ENCODE data around the gene SPIRE2.
"Not testable (repeated sequence)": the region's sequence is repeated elsewhere in the genome, so short reads cannot be mapped to it uniquely, and the experiment has no call there.

SPIRE2 gene

DNA sequence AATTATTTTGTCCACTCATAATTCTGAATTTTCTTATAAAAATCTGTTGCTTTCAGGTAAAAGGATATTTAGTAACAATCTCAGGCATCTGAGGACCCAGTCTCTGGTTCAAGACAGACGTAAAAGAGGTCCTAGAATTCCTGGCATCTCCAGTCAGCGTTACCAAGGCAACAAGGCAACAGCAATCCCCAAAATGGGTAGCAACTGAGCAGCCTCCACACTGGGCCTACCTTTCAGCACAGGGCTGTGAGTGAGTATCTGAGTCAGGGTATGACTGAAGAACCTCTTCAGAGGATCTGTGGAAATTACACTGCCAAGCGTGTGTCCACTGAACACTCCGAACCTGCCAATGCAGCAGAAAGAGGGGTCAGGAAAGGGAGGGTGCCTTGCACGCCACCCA is 32.6 kb upstream of the SPIRE2 start:
- CTCF ChIA-PET, result no interaction called here
- DNase-seq (ENCODE audit: extremely low spot score), result peak; percentile 6

DNA sequence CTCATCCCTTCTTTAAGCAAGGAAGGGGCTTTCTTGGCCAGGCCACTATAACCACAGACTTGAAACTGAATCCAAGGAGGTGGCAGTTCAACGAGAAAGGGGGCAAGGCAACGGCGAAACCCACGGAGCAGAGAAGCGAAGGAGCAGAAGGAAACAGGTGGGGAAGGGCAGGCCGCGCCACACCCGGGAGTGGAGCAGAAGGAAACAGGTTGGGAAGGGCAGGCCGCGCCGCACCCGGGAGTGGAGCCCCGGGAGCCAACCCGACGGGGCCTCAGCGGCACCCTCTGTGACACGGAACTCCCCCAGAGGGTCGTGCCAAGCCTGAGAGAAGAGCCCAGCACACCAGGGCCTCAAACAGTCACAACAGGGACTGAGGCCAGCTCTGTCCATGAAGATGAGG is 32.2 kb upstream of the SPIRE2 start:
- DNase-seq (ENCODE audit: extremely low spot score), result peak; percentile 5
- TF ChIP-seq, protein P1, sequence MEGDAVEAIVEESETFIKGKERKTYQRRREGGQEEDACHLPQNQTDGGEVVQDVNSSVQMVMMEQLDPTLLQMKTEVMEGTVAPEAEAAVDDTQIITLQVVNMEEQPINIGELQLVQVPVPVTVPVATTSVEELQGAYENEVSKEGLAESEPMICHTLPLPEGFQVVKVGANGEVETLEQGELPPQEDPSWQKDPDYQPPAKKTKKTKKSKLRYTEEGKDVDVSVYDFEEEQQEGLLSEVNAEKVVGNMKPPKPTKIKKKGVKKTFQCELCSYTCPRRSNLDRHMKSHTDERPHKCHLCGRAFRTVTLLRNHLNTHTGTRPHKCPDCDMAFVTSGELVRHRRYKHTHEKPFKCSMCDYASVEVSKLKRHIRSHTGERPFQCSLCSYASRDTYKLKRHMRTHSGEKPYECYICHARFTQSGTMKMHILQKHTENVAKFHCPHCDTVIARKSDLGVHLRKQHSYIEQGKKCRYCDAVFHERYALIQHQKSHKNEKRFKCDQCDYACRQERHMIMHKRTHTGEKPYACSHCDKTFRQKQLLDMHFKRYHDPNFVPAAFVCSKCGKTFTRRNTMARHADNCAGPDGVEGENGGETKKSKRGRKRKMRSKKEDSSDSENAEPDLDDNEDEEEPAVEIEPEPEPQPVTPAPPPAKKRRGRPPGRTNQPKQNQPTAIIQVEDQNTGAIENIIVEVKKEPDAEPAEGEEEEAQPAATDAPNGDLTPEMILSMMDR (IDR thresholded peaks at IDR 0.05; ENCODE audit: control extremely low read depth, extremely low read depth, low read depth, missing control alignments), result no peak
- POLR2A ChIA-PET, result no interaction called here
- CTCF ChIA-PET, result no interaction called here

More for the DNA sequence above, 32.6 kb upstream of the SPIRE2 start:
- POLR2A ChIA-PET, result no interaction called here
- TF ChIP-seq, protein P1 (IDR thresholded peaks at IDR 0.05; ENCODE audit: control extremely low read depth, extremely low read depth, low read depth, missing control alignments), result no peak

DNA sequence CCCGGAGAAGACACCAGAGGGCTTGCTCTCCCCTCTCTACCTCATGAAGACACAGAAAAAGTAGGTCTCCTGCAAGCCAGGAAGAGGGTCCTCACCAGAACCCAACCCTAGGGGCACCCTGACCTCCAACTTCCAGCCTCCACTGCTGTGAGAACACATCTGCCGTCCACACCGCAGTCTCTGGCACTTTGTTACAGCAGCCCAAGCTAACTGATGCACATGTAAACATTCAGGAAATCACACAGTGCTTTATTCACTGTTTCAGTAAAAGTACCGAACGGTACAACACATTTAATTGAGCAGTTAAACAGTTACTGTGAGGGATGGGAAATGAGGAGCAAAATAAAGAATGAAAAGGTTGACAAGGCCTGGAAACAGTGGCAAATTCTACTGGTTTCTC is 30.1 kb upstream of the SPIRE2 start:
- CTCF ChIA-PET, result no interaction called here
- TF ChIP-seq, protein P1 (IDR thresholded peaks at IDR 0.05; ENCODE audit: control extremely low read depth, extremely low read depth, low read depth, missing control alignments), result no peak
- no peak for DNase-seq (ENCODE audit: extremely low spot score)
- POLR2A ChIA-PET, result no interaction called here

DNA sequence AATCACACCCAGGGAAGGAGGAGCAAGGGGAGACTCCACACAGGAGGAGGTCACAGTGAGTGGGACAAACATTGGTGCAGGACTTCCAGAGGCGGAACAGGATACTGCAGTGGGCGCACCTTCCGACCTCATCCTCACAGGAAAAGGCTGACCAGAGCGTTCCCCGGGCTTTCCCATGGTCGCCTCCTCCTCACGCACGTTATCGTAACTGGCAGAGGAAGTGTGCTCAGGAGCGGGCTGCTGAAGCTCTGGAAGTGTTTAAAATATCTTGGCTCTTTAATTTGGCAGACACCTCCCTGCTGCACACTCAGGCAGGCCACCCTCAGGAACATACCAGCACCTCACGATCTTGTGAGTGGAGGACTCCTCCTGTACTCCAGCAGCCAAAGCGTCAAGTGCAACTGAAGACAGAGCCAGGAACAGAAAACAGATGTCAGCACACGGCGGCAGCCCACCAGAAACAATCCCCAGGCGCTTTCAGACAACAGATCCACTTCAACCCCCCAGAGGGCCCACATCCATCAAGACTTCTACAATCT is 29.4 kb upstream of the SPIRE2 start:
- DNase-seq (ENCODE audit: extremely low spot score), result no peak
- ChIA-PET POLR2A (no interaction called here), CTCF (no interaction called here)
- TF ChIP-seq, protein P1 (IDR thresholded peaks at IDR 0.05; ENCODE audit: control extremely low read depth, extremely low read depth, low read depth, missing control alignments), result no peak

DNA sequence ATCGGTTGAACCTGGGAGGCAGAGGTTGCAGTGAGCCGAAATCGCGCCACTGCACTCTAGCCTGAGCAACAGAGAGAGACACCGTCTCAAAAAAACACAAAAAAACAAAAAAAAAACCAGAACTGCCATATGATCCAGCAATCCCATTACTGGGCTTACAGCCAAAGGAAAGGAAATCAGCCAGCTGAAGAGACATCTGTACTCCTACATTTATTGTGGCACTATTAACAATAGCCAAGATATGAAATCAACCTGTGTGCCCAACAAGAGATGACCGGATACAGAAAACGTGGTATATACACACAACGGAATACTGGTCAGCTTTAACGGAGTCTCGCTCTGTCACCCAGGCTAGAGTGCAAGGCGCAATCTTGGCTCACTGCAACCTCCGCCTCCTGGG is 26.5 kb upstream of the SPIRE2 start:
- ChIA-PET POLR2A (no interaction called here), CTCF (interaction anchor here (1.6 kb wide), 1 partner anchor 8 kb away, joined by 6 read pairs; no protein-coding TSS in a partner anchor)
- no peak for DNase-seq (ENCODE audit: extremely low spot score)
- TF ChIP-seq, protein P1 (IDR thresholded peaks at IDR 0.05; ENCODE audit: control extremely low read depth, extremely low read depth, low read depth, missing control alignments), result no peak

DNA sequence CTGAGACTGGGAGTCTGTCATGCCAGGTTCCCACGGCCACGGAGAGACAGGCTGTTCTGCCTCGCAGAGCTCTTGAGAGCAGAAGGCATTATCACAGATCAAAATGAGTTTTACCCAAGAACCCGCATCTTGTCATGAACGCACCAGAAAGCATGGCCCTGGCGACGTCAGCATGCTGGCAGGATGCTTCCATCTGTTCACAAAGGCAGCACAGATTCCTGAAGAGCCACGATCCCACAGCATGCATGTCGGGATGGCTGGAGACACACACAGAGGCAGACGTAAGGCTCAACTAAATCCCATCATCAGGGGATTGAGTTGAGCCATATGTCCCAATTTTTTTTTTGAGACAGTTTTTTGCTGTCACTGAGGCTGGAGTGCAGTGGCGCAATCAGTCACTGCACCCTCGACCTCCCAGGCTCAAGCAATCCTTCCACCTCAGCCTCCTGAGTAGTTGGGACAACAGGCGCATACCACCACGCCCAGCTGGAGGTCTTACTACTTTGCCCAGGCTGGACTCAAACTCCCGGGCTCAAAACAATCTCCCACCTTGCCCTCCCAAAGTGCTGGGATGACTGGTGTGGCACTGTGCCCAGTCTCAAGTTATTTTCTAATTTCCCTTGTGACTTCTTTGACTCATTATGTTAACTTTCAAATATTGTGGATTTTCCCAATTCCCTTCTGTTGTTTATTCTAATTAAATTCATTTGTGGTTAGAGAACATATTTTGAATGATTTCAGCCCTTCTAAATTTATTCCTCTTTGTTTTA is 23.0 kb upstream of the SPIRE2 start:
- TF ChIP-seq, protein P1 (IDR thresholded peaks at IDR 0.05; ENCODE audit: control extremely low read depth, extremely low read depth, low read depth, missing control alignments), result no peak
- DNase-seq (ENCODE audit: extremely low spot score), result no peak
- ChIA-PET POLR2A (no interaction called here), CTCF (interaction anchor here (1.3 to 2.1 kb wide), 3 partner anchors 11 to 105 kb away, joined by 4 to 6 read pairs (median 5); no protein-coding TSS in a partner anchor)

DNA sequence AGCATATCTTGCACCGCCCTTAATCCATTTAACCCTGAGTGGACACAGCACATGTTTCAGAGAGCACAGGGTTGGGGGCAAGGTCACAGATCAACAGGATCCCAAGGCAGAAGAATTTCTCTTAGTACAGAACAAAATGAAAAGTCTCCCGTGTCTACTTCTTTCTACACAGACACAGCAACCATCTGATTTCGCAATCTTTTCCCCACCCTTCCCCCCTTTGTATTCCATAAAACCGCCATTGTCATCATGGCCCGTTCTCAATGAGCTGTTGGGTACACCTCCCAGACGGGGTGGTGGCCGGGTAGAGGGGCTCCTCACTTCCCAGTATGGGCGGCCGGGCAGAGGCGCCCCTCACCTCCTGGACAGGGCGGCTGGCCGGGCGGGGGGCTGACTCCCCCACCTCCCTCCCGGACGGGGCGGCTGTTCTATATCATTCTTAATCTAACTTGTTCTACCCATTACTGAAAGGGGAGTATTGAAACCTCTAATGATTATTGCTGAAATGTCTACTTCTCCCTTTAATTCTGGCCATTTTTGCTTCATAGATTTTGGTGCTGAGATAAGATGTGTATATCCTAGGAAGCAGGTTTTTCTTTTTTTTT is 21.6 kb upstream of the SPIRE2 start:
- CTCF ChIA-PET; POLR2A ChIA-PET; DNase-seq (ENCODE audit: extremely low spot score): not testable (repeated sequence)

All from GM10248 (cell line).